DND-41 (cell line): Measurements from ENCODE around the gene SRGAP3.

Source experiments
- ATAC-seq: fragments of 200-7000 bp; cut with Tn5 transposase; 3 replicates; pipeline ENCODE4 v1.9.1; 2021; ENCODE audit warnings: low read depth; ENCODE audit not compliant: insufficient read depth
- DNase-seq: peaks from one replicate; pipeline ENCODE4 v3.0.0-alpha.2; 2020
- H2AFZ ChIP-seq: 2 replicates; pipeline ENCODE4 v1.6.0; 2012; ENCODE audit warnings: low read depth, low read length
- H3K27ac ChIP-seq: 2 replicates; pipeline ENCODE4 v1.5.1; 2012; ENCODE audit warnings: low read length, inconsistent platforms
- H3K27me3 ChIP-seq: fragments of 200-600 bp; sonication (generic); 2 replicates; pipeline ENCODE4 v1.6.0; 2012; ENCODE audit warnings: low read length, mild to moderate bottlenecking, inconsistent platforms; ENCODE audit not compliant: insufficient read depth, poor library complexity
- H3K36me3 ChIP-seq: 2 replicates; pipeline ENCODE4 v1.5.1; 2012; ENCODE audit warnings: low read length, inconsistent platforms; ENCODE audit not compliant: insufficient read depth
- H3K4me1 ChIP-seq: 2 replicates; pipeline ENCODE4 v1.5.1; 2012; ENCODE audit warnings: mild to moderate bottlenecking, low read length; ENCODE audit not compliant: insufficient read depth
- H3K4me2 ChIP-seq: 2 replicates; pipeline ENCODE4 v1.6.0; 2012; ENCODE audit warnings: mild to moderate bottlenecking, moderate library complexity, low read length, inconsistent platforms; ENCODE audit not compliant: insufficient read depth
- H3K4me3 ChIP-seq, 2 experiments: fragments of 200-600 bp in 1 of 2; shearing (Covaris generic) in 1 of 2; 2 replicates each; pipeline ENCODE4 v1.5.1; 2012 to 2016; ENCODE audit warnings: inconsistent platforms in 2 of 2, low read length in 2 of 2, mild to moderate bottlenecking in 2 of 2, low read depth in 1 of 2, moderate library complexity in 1 of 2
- H3K79me2 ChIP-seq: 2 replicates; pipeline ENCODE4 v1.6.0; 2012; ENCODE audit warnings: low read length, inconsistent platforms; ENCODE audit not compliant: insufficient read depth
- H3K9ac ChIP-seq: 2 replicates; pipeline ENCODE4 v1.6.0; 2012; ENCODE audit warnings: low read depth, mild to moderate bottlenecking, inconsistent platforms, low read length, moderate library complexity
- H3K9me3 ChIP-seq: 2 replicates; pipeline ENCODE4 v1.5.1; 2012; ENCODE audit warnings: low read length, moderate library complexity, mild to moderate bottlenecking, inconsistent platforms; ENCODE audit not compliant: insufficient read depth, severe bottlenecking
- H4K20me1 ChIP-seq: 2 replicates; pipeline ENCODE4 v1.6.0; 2012; ENCODE audit warnings: low read length; ENCODE audit not compliant: insufficient read depth
- CTCF ChIP-seq: IDR thresholded peaks from 2 replicates; pipeline ENCODE4 v1.5.1; 2012; ENCODE audit warnings: borderline replicate concordance, low read length, moderate library complexity, mild to moderate bottlenecking; ENCODE audit not compliant: poor library complexity, severe bottlenecking; ENCODE audit errors: extremely low read depth
- EZH2 ChIP-seq: IDR thresholded peaks from 3 replicates; pipeline ENCODE4 v1.6.1; 2012; ENCODE audit warnings: borderline replicate concordance, low read depth, mild to moderate bottlenecking, moderate library complexity, low read length, inconsistent platforms; ENCODE audit not compliant: severe bottlenecking

Gene SRGAP3

GRCh38 chr3:9117220-9117619 lies 132.2 kb downstream of the SRGAP3 start:
- no peaks in the 10 kb centered on the region for H4K20me1 ChIP-seq
- DNase-seq (no peak), ATAC-seq (no peak)
- H3K4me2 ChIP-seq, result no peak overlapping the region
- no peaks in the 10 kb centered on the region for H3K27me3 ChIP-seq
- TF ChIP-seq CTCF (no peak), EZH2 (no peak)
- H3K4me1 ChIP-seq, result no peaks in the 10 kb centered on the region
- no peak overlapping the region for H3K4me3 ChIP-seq
- H2AFZ ChIP-seq, result no peak overlapping the region
- no peaks in the 10 kb centered on the region for H3K36me3 ChIP-seq
- no peaks in the 10 kb centered on the region for H3K79me2 ChIP-seq
- H3K9me3 ChIP-seq, result no peaks in the 10 kb centered on the region
- no peak overlapping the region for H3K27ac ChIP-seq
- no peak overlapping the region for H3K9ac ChIP-seq

- no peaks in the 10 kb centered on the region for H3K36me3 ChIP-seq
- no peak overlapping the region for H3K4me3 ChIP-seq
- no peak overlapping the region for H3K4me2 ChIP-seq
- no peak overlapping the region for H2AFZ ChIP-seq
- DNase-seq (no peak), ATAC-seq (no peak)
- no peaks in the 10 kb centered on the region for H4K20me1 ChIP-seq
- H3K79me2 ChIP-seq, result no peaks in the 10 kb centered on the region
- H3K4me1 ChIP-seq, result no peaks in the 10 kb centered on the region
- H3K27me3 ChIP-seq, result no peaks in the 10 kb centered on the region
- no peak overlapping the region for H3K27ac ChIP-seq
- no peaks in the 10 kb centered on the region for H3K9me3 ChIP-seq
- TF ChIP-seq CTCF, result no peak
- no peak for TF ChIP-seq EZH2
- no peak overlapping the region for H3K9ac ChIP-seq
Observed at GRCh38 chr3:9116336-9116735, 133.1 kb downstream of the SRGAP3 start.

GRCh38 chr3:9115336-9115735 lies 134.1 kb downstream of the SRGAP3 start:
- Histone ChIP-seq H3K4me2 (no peak overlapping the region), H3K4me1 (no peaks in the 10 kb centered on the region), H2AFZ (no peak overlapping the region), H3K9ac (no peak overlapping the region), H3K27ac (no peak overlapping the region), H3K36me3 (no peaks in the 10 kb centered on the region), H3K27me3 (no peaks in the 10 kb centered on the region), H3K4me3 (no peak overlapping the region), H4K20me1 (no peaks in the 10 kb centered on the region), H3K79me2 (no peaks in the 10 kb centered on the region), H3K9me3 (no peaks in the 10 kb centered on the region)
- TF ChIP-seq EZH2, result no peak
- TF ChIP-seq CTCF, result no peak
- ATAC-seq (no peak), DNase-seq (no peak)

GRCh38 chr3:9113040-9113439 lies 136.4 kb downstream of the SRGAP3 start:
- no peak overlapping the region for H3K9ac ChIP-seq
- TF ChIP-seq EZH2 (no peak), CTCF (no peak)
- no peak for ATAC-seq

More at GRCh38 chr3:9113040-9113439, 136.4 kb downstream of the SRGAP3 start:
- Histone ChIP-seq H3K27ac (no peak overlapping the region), H4K20me1 (no peaks in the 10 kb centered on the region), H3K9me3 (no peaks in the 10 kb centered on the region), H3K79me2 (no peaks in the 10 kb centered on the region), H3K4me3 (no peak overlapping the region), H3K4me2 (no peak overlapping the region), H3K4me1 (no peaks in the 10 kb centered on the region), H3K36me3 (no peaks in the 10 kb centered on the region), H2AFZ (no peak overlapping the region), H3K27me3 (no peaks in the 10 kb centered on the region)
- no peak for DNase-seq
